Measurements from ENCODE around the gene PPP2R2B. TPM values are rescaled to one million over a fixed set of nuclear protein-coding genes. Genes with fewer than 3 reads are reported as not detected.

The PPP2R2B gene
- total and polyA plus RNA-seq, 3 donors from 2014 or later: 9.8 to 36.6 (median 32.0) TPM

- Histone ChIP-seq H3K4me3 (no peak overlapping the region), H3K9me3 (no peaks in the 10 kb centered on the region), H3K27ac (no peak overlapping the region), H3K27me3 (no peaks in the 10 kb centered on the region), H3K4me1 (no peaks in the 10 kb centered on the region), H3K36me3 (ENCODE audit: low read depth, missing control alignments) (no peaks in the 10 kb centered on the region)
- WGBS, 2 donors: 14 to 24% methylated on average over 3 of the region's 3 CpGs
- TF ChIP-seq CTCF (IDR thresholded peaks at IDR 0.05) (no peak), POLR2A (IDR thresholded peaks at IDR 0.05) (no peak)
- DNase-seq: no peak
- intact Hi-C loops (cut with DNase I; ENCODE audit: low total_unique reads): no loop called here
Measured at GRCh38 chr5:146860213-146860893, 18.2 kb downstream of the PPP2R2B start.

GRCh38 chr5:146852089-146852488 is 26.5 kb downstream of the PPP2R2B start:
- no peak for DNase-seq
- TF ChIP-seq CTCF (IDR thresholded peaks at IDR 0.05): no peak
- no peak for TF ChIP-seq POLR2A (IDR thresholded peaks at IDR 0.05)
- Histone ChIP-seq H3K36me3 (ENCODE audit: low read depth, missing control alignments) (no peaks in the 10 kb centered on the region), H3K27ac (no peak overlapping the region), H3K27me3 (no peaks in the 10 kb centered on the region), H3K4me3 (no peak overlapping the region), H3K9me3 (no peaks in the 10 kb centered on the region), H3K4me1 (no peaks in the 10 kb centered on the region)
- intact Hi-C loops (cut with DNase I; ENCODE audit: low total_unique reads): no loop called here

DNA sequence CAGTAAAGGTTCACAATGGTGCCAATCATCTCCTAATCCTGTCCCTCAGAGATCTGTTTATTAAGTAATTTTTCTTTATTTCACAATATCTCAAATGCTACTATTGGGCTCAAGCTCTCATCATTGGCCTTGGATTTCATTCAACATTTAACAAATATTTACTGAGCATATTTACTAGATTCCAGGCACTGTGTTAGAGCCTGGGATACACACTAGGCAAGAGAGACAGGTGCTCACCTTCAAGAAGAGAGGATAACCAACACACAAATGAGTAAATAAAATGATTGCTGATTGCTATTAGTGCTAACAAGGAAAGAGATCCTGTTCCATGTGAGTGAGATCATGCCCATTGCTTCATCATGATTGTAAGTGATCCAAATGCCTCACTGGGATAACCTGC is 27.4 kb downstream of the PPP2R2B start:
- intact Hi-C loops (cut with DNase I; ENCODE audit: low total_unique reads): no loop called here
- no peak overlapping the region for H3K27ac ChIP-seq
- no peaks in the 10 kb centered on the region for H3K36me3 ChIP-seq (ENCODE audit: low read depth, missing control alignments)
- H3K4me3 ChIP-seq: no peak overlapping the region
- H3K27me3 ChIP-seq: no peaks in the 10 kb centered on the region
- H3K9me3 ChIP-seq: no peaks in the 10 kb centered on the region
- no peak for DNase-seq
- H3K4me1 ChIP-seq: no peaks in the 10 kb centered on the region
- TF ChIP-seq CTCF (IDR thresholded peaks at IDR 0.05) (no peak), POLR2A (IDR thresholded peaks at IDR 0.05) (no peak)

- 34 to 58% methylated on average over 5 of the region's 5 CpGs for WGBS, 2 donors
- Histone ChIP-seq H3K9me3 (no peaks in the 10 kb centered on the region), H3K4me3 (no peak overlapping the region), H3K27me3 (no peaks in the 10 kb centered on the region), H3K36me3 (ENCODE audit: low read depth, missing control alignments) (no peaks in the 10 kb centered on the region), H3K27ac (no peak overlapping the region), H3K4me1 (no peaks in the 10 kb centered on the region)
- DNase-seq: no peak
- TF ChIP-seq CTCF (IDR thresholded peaks at IDR 0.05) (no peak), POLR2A (IDR thresholded peaks at IDR 0.05) (no peak)
- intact Hi-C loops (cut with DNase I; ENCODE audit: low total_unique reads): no loop called here
Measured at GRCh38 chr5:146849694-146850303, 28.8 kb downstream of the PPP2R2B start.

GRCh38 chr5:146848133-146848532 is 30.4 kb downstream of the PPP2R2B start:
- 83 to 89% methylated on average over 1 of the region's 1 CpG for WGBS, 2 donors

More at GRCh38 chr5:146848133-146848532, 30.4 kb downstream of the PPP2R2B start:
- H3K4me3 ChIP-seq: no peak overlapping the region
- H3K27me3 ChIP-seq: no peaks in the 10 kb centered on the region
- no peaks in the 10 kb centered on the region for H3K9me3 ChIP-seq
- no peak for DNase-seq
- H3K4me1 ChIP-seq: no peaks in the 10 kb centered on the region
- intact Hi-C loops (cut with DNase I; ENCODE audit: low total_unique reads): no loop called here
- no peaks in the 10 kb centered on the region for H3K36me3 ChIP-seq (ENCODE audit: low read depth, missing control alignments)
- TF ChIP-seq POLR2A (IDR thresholded peaks at IDR 0.05): no peak
- no peak for TF ChIP-seq CTCF (IDR thresholded peaks at IDR 0.05)
- H3K27ac ChIP-seq: no peak overlapping the region

Data from testis (tissue), 3 donors.